ENCODE data around the gene CXADR. TPM values are rescaled to one million over a fixed set of nuclear protein-coding genes. Genes with fewer than 3 reads are reported as not detected.
"Not testable (repeated sequence)": the region's sequence is repeated elsewhere in the genome, so short reads cannot be mapped to it uniquely, and the experiment has no call there.

Gene CXADR
- total and polyA plus RNA-seq, 7 donors, result 0.01 to 0.62 (median 0.06) TPM

DNA sequence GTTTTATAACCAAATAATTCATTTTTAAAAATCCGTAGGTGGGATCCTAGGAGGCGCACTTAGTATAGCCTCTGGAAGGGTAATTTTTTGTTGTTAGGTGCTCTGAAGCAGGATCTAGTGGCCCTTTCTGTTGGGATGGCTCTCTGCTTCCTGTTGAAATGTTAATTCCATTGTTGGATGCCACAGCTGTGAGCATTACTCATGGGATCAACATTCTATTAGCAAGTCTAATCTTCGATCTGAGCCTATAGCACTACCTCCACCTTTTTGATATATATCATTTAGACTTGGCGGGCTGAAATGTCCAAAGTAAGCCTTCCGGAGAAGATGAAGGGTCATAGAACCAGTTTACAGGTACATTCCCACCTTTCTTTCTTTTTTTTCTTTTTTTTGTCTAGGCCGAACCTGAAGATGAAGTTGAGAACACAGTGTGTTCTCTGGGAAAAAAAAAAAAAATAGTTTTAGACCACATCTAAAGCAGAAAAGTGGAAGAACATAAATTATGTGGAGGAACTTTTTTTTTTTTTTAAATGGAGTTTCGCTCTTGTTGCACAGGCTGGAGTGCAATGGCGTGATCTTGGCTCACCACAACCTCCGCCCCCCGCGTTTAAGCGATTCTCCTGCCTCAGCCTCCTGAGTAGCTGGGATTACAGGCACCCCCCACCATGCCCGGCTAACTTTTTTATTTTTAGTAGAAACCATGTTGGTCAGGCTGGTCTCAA lies 1.4 kb downstream of the CXADR start:
- Histone ChIP-seq H3K4me1 (no peaks in the 10 kb centered on the region), H3K4me3 (no peak overlapping the region), H3K27ac (no peak overlapping the region), H3K9me3 (no peaks in the 10 kb centered on the region), H3K27me3 (ENCODE audit: insufficient read depth in 3 of 3, low read length in 2 of 3) (peaks cover 7 to 57% (median 19%) of the 10 kb centered on the region in 3 donors), H3K36me3 (ENCODE audit: insufficient read depth in 1 of 2, low read depth in 1 of 2) (no peaks in the 10 kb centered on the region)
- intact Hi-C loops (cut with DNase I), result no loop called here
- WGBS, 3 donors, result 58 to 61% (median 60%) methylated on average over 13 of the region's 13 CpGs
- DNase-seq (no peak), ATAC-seq (no peak)
- TF ChIP-seq, protein P1, sequence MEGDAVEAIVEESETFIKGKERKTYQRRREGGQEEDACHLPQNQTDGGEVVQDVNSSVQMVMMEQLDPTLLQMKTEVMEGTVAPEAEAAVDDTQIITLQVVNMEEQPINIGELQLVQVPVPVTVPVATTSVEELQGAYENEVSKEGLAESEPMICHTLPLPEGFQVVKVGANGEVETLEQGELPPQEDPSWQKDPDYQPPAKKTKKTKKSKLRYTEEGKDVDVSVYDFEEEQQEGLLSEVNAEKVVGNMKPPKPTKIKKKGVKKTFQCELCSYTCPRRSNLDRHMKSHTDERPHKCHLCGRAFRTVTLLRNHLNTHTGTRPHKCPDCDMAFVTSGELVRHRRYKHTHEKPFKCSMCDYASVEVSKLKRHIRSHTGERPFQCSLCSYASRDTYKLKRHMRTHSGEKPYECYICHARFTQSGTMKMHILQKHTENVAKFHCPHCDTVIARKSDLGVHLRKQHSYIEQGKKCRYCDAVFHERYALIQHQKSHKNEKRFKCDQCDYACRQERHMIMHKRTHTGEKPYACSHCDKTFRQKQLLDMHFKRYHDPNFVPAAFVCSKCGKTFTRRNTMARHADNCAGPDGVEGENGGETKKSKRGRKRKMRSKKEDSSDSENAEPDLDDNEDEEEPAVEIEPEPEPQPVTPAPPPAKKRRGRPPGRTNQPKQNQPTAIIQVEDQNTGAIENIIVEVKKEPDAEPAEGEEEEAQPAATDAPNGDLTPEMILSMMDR (IDR thresholded peaks at IDR 0.05), result no peak

DNA sequence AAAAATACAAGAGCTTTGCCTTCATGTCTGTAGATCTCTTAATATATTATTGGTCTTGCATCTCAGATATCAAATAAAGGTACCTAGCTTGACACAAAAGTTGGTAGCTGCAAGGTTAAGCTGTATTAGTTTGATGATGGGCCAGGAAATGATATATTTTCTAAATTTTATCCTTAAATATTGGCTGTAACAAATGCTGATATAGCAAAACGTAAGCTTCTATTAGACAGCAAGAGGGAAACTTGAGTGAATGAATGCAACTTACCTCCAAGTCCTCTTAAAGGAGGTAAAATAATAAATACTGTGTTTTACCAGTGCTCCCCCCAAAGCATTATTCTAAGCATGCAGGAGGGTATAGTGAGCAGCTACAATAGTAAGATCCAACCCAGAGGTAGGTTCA lies 4.2 kb downstream of the CXADR start:
- H3K27me3 ChIP-seq (ENCODE audit: insufficient read depth in 3 of 3, low read length in 2 of 3), result peaks cover 7 to 45% (median 15%) of the 10 kb centered on the region in 3 donors
- H3K4me3 ChIP-seq; H3K4me1 ChIP-seq; ATAC-seq; DNase-seq; H3K27ac ChIP-seq; H3K36me3 ChIP-seq (ENCODE audit: insufficient read depth in 1 of 2, low read depth in 1 of 2); H3K9me3 ChIP-seq; intact Hi-C loops (cut with DNase I): not testable (repeated sequence)
- 93 to 98% (median 93%) methylated on average over 1 of the region's 1 CpG for WGBS, 3 donors

DNA sequence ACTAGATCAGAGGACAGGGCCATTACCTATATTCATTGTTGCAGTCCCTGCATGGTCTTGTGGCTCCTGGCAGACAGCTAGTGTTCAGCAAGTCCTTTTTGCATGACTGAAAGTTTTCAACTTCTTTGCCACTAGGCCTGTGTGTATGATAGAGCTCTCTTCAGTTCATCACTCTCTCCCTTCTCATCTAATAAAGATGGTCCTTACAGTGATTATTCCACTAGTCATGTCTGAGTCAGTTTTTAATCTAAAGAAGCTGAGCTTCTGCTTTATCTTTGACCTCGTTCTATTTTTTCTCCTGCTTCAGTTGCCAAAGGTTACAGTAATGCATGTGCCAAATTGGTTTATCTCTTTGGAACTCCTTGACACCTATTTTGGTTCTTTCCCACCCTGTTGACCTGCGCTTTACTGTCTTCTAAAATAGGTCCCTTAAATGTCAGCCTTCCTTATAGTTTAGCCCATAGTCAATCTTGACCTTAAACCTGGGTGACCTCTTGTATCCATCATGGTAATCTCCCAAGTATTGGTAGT lies 6.4 kb downstream of the CXADR start:
- H3K9me3 ChIP-seq, result no peaks in the 10 kb centered on the region
- ATAC-seq (no peak), DNase-seq (no peak)
- H3K27me3 ChIP-seq (ENCODE audit: insufficient read depth in 3 of 3, low read length in 2 of 3), result peaks cover 2 to 22% (median 3%) of the 10 kb centered on the region in 3 donors
- H3K27ac ChIP-seq, result no peak overlapping the region
- WGBS, 3 donors, result 83 to 93% (median 85%) methylated on average over 2 of the region's 2 CpGs
- no peaks in the 10 kb centered on the region for H3K4me1 ChIP-seq
- H3K4me3 ChIP-seq, result no peak overlapping the region
- TF ChIP-seq, protein P1 (IDR thresholded peaks at IDR 0.05), result no peak
- no peaks in the 10 kb centered on the region for H3K36me3 ChIP-seq (ENCODE audit: insufficient read depth in 1 of 2, low read depth in 1 of 2)
- intact Hi-C loops (cut with DNase I), result no loop called here

DNA sequence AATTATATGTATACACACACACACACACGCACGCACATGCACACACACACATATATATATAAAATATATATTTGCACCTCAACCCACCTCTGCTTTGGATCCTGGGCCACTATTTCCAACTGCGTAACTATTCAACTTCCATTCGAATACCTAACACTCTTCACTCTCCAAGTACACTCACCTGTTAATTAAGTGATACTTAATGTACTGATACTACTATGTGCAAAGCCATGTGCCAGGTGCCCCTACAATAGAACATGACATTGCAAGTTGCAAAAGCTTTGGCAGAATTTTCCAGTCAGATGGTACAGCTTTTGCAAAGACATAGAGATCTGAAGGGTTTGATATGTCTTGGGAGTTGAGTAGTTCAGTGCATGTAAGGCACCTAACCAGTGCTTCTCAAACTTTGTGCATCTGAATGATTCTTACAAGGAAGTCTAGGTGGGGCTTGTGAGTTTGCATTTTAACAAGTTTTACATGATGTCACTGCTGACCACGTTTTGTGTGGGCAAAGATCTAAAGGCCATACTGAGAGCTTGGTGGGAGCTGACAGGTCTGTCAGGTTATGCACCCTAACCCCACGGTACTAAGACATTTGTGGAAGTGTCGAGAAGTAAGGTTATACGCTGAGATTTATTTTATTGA lies 7.2 kb downstream of the CXADR start:
- intact Hi-C loops (cut with DNase I), result no loop called here
- 84 to 85% (median 85%) methylated on average over 8 of the region's 8 CpGs for WGBS, 3 donors
- no peak for ATAC-seq

DNA sequence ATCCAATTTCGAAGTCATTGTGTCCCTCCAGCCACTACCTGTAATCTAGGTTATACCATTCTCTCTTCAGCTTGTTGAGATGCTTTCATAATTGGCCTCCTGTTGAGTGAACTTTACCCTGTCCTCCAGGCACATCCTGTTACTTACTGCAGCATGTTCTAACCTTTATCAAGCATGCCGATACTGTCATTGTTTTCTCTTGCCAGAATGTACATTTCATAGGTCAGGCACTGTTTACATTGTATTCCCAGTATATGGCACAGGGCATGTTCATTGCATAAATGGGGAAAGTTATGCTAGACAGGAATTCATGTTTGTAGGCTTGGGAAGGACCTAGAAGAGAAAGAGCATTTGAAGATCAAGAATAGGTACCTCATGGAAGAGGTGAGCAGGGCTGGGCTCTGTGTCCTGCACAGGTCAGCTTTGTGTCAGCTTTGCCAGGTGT lies 10.2 kb downstream of the CXADR start:
- H3K27me3 ChIP-seq (ENCODE audit: insufficient read depth in 3 of 3, low read length in 2 of 3), result no peaks in the 10 kb centered on the region
- H3K4me1 ChIP-seq, result no peaks in the 10 kb centered on the region
- ATAC-seq (no peak), DNase-seq (no peak)
- no peaks in the 10 kb centered on the region for H3K36me3 ChIP-seq (ENCODE audit: insufficient read depth in 1 of 2, low read depth in 1 of 2)
- TF ChIP-seq, protein P1 (IDR thresholded peaks at IDR 0.05), result no peak
- intact Hi-C loops (cut with DNase I), result no loop called here
- WGBS, 3 donors, result 77 to 86% (median 85%) methylated on average over 2 of the region's 2 CpGs
- no peak overlapping the region for H3K27ac ChIP-seq
- H3K4me3 ChIP-seq, result no peak overlapping the region
- H3K9me3 ChIP-seq, result no peaks in the 10 kb centered on the region

More for the DNA sequence above, 7.2 kb downstream of the CXADR start:
- no peak overlapping the region for H3K4me3 ChIP-seq
- TF ChIP-seq, protein P1 (IDR thresholded peaks at IDR 0.05), result no peak
- peaks cover 0 to 14% (median 3%) of the 10 kb centered on the region in 3 donors for H3K27me3 ChIP-seq (ENCODE audit: insufficient read depth in 3 of 3, low read length in 2 of 3)
- H3K9me3 ChIP-seq, result no peaks in the 10 kb centered on the region
- no peaks in the 10 kb centered on the region for H3K36me3 ChIP-seq (ENCODE audit: insufficient read depth in 1 of 2, low read depth in 1 of 2)
- no peak for DNase-seq
- no peaks in the 10 kb centered on the region for H3K4me1 ChIP-seq
- H3K27ac ChIP-seq, result no peak overlapping the region

DNA sequence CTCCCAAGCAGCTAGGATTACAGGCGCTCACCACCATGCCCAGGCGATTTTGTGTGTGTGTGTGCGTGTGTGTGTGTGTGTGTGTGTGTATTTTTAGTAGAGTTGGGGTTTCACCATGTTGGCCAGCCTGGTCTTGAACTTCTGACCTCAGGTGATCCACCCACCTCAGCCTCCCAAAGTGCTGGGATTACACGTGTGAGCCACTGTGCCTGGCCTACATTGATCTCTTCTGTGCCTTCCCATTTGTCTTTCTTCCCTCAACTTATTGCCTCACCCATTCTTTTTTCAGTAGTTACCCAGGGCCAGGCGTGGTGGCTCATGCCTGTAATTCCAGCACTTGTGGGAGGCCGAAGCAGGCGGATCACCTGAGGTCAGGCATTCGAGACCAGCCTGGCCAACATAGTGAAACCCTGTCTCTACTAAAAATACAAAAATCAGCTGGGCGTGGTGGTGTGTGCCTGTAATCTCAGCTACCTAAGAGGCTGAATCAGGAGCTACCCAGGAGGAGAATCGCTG lies 11.2 kb downstream of the CXADR start:
- H3K4me3 ChIP-seq; H3K27me3 ChIP-seq (ENCODE audit: insufficient read depth in 3 of 3, low read length in 2 of 3); H3K9me3 ChIP-seq; ATAC-seq; intact Hi-C loops (cut with DNase I); H3K27ac ChIP-seq; H3K36me3 ChIP-seq (ENCODE audit: insufficient read depth in 1 of 2, low read depth in 1 of 2); DNase-seq; H3K4me1 ChIP-seq: not testable (repeated sequence)
- WGBS, 3 donors, result 90 to 92% (median 91%) methylated on average over 10 of the region's 10 CpGs
